ENCODE results near the gene FOXL1.

Gene FOXL1

DNA sequence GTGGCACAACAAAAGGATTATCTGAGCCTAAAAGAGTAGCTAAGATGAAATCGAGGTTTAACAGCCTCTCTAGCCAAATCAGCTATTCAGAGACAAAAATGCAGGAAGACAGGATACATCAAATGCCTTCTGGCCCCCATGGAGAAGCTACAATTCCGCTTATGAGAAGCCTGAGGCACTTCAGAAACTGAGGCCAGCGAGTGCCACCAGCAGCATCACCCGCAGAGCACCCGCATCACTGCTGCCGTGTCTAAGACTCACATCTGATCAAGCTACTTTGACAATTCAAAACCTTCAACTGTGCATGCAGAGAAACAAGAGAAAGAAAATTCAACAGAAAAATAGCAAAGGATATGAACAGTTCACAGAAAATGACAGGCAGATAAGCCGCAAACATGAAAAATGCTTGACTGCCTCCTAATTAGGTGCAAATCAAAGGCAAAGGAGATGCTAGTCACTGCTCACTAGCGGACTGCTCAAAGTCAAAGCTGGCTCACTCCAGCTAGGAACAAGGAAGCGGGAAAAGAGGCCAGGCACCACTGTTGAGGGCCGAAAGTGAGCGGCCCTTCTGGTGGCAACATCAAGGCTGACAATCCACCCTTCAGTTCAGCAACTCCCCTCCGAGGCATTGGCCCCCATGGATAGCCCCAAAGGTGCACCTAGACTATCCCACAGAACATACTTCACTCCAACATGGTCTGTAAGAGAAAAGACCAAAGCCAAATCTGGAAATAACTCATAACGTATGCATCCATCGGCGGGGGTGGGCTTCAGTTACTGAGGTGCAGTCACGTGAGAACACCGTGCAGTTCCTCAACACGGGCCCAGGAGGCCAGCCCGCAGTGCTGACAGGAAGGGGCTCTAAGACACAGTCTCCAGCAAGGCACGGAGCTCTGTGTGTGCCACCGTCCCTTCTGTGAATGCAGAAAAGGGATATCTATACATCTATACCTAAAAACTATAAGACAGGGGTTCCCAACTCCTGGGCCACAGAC lies 35.3 kb upstream of the FOXL1 start:
- no peaks in the 10 kb centered on the region for H3K9me3 ChIP-seq (ENCODE audit: control insufficient read depth, insufficient read depth, low read depth, low read length)
- no peak overlapping the region for H3K27ac ChIP-seq (ENCODE audit: extremely low read depth, low read depth, low read length)
- CTCF ChIA-PET, result no interaction called here
- H3K4me1 ChIP-seq (ENCODE audit: control insufficient read depth, insufficient read depth, low read length), result no peaks in the 10 kb centered on the region
- POLR2A ChIA-PET, result no interaction called here
- TF ChIP-seq BCL11A (tag by site-specific recombination; IDR thresholded peaks at IDR 0.05; ENCODE audit: low read depth) (no peak), GFI1B (tag by site-specific recombination; IDR thresholded peaks at IDR 0.05) (no peak), ZNF701 (tag by site-specific recombination; IDR thresholded peaks at IDR 0.05) (no peak)
- TF ChIP-seq, protein P1, sequence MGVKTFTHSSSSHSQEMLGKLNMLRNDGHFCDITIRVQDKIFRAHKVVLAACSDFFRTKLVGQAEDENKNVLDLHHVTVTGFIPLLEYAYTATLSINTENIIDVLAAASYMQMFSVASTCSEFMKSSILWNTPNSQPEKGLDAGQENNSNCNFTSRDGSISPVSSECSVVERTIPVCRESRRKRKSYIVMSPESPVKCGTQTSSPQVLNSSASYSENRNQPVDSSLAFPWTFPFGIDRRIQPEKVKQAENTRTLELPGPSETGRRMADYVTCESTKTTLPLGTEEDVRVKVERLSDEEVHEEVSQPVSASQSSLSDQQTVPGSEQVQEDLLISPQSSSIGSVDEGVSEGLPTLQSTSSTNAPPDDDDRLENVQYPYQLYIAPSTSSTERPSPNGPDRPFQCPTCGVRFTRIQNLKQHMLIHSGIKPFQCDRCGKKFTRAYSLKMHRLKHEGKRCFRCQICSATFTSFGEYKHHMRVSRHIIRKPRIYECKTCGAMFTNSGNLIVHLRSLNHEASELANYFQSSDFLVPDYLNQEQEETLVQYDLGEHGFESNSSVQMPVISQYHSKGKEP (tag by site-specific recombination; IDR thresholded peaks at IDR 0.05), result no peak
- H3K4me3 ChIP-seq (ENCODE audit: low read depth, low read length), result no peak overlapping the region
- peaks cover 10 to 94% of the 10 kb centered on the region in 2 experiments for H3K36me3 ChIP-seq (ENCODE audit: control insufficient read depth in 2 of 2, insufficient read depth in 1 of 2, low read length in 2 of 2)

DNA sequence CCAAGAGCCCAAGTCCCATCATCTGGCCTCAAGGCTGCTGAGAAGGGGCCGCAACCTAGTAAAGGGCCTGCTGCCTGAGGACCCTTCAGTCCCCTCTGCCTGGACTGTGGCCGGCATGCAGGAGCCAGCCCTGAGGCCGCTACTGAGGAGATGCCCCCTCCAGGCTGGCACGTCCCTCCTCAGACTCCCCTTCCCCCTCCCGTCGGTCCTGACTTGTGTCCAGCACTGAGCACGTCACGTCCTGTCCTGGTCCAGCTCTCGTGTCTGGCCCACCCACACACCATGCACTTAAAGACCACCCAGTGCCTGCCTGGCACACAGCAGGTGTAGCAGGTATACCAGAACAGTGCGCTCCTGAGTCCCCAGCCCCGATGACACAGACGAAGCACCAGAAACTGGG lies 32.9 kb upstream of the FOXL1 start:
- Histone ChIP-seq H3K27ac (ENCODE audit: extremely low read depth, low read depth, low read length) (no peak overlapping the region), H3K4me1 (ENCODE audit: control insufficient read depth, insufficient read depth, low read length) (no peaks in the 10 kb centered on the region), H3K36me3 (ENCODE audit: control insufficient read depth in 2 of 2, insufficient read depth in 1 of 2, low read length in 2 of 2) (peaks cover 14 to 94% of the 10 kb centered on the region in 2 experiments), H3K4me3 (ENCODE audit: low read depth, low read length) (no peak overlapping the region), H3K9me3 (ENCODE audit: control insufficient read depth, insufficient read depth, low read depth, low read length) (no peaks in the 10 kb centered on the region)
- POLR2A ChIA-PET, result no interaction called here
- CTCF ChIA-PET, result no interaction called here
- TF ChIP-seq ZNF37A (tag by site-specific recombination; IDR thresholded peaks at IDR 0.05) (no peak), ZNF24 (tag by site-specific recombination; IDR thresholded peaks at IDR 0.05) (no peak), SCRT2 (tag by site-specific recombination; IDR thresholded peaks at IDR 0.05) (no peak), ZNF610 (tag by site-specific recombination; IDR thresholded peaks at IDR 0.05; ENCODE audit: borderline replicate concordance) (no peak), GLIS1 (tag by site-specific recombination; IDR thresholded peaks at IDR 0.05) (no peak), WT1 (tag by site-specific recombination; IDR thresholded peaks at IDR 0.05) (no peak), ZNF341 (tag by site-specific recombination; IDR thresholded peaks at IDR 0.05; ENCODE audit: low read depth) (no peak), ZNF530 (tag by site-specific recombination; IDR thresholded peaks at IDR 0.05; ENCODE audit: low read depth) (no peak), ZNF707 (tag by site-specific recombination; IDR thresholded peaks at IDR 0.05) (no peak)
- TF ChIP-seq, protein P2, sequence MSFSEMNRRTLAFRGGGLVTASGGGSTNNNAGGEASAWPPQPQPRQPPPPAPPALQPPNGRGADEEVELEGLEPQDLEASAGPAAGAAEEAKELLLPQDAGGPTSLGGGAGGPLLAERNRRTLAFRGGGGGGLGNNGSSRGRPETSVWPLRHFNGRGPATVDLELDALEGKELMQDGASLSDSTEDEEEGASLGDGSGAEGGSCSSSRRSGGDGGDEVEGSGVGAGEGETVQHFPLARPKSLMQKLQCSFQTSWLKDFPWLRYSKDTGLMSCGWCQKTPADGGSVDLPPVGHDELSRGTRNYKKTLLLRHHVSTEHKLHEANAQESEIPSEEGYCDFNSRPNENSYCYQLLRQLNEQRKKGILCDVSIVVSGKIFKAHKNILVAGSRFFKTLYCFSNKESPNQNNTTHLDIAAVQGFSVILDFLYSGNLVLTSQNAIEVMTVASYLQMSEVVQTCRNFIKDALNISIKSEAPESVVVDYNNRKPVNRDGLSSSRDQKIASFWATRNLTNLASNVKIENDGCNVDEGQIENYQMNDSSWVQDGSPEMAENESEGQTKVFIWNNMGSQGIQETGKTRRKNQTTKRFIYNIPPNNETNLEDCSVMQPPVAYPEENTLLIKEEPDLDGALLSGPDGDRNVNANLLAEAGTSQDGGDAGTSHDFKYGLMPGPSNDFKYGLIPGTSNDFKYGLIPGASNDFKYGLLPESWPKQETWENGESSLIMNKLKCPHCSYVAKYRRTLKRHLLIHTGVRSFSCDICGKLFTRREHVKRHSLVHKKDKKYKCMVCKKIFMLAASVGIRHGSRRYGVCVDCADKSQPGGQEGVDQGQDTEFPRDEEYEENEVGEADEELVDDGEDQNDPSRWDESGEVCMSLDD (tag by site-specific recombination; IDR thresholded peaks at IDR 0.05), result no peak
- TF ChIP-seq, protein P3, sequence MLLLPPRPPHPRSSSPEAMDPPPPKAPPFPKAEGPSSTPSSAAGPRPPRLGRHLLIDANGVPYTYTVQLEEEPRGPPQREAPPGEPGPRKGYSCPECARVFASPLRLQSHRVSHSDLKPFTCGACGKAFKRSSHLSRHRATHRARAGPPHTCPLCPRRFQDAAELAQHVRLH (tag by site-specific recombination; IDR thresholded peaks at IDR 0.05), result no peak

DNA sequence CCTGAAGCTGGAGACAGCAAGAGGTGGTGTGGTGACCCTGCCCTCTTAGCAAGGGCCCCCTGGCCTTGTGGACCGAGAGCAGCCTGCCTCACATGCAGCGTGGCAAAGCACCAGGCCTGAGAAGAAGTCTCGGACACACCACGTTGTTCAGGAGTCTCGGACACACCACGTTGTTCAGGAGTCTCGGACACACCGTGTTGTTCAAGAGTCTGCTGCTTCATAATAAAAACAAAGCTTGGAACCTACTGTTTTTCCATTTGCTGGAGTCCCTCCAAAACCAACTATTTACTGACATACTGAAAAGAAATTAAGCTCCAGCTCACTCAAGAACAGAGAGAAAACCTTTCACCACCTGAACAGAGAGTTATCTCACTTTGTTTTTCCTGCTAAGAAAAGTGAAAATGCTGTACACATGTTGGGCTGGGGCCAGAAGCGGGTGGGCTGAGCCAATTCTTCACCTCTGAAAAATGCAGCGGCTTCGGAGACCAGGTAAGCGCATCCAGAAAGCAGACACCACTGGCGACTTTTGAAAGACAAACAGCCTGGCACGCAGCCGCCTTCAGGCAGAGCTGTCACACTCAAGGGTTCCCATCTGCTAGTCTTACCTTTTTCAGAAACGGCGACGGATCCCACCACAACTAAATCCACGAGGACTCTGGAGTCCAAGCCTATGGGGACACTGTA lies 32.3 kb upstream of the FOXL1 start:
- POLR2A ChIA-PET, result no interaction called here
- CTCF ChIA-PET, result no interaction called here
- Histone ChIP-seq H3K36me3 (ENCODE audit: control insufficient read depth in 2 of 2, insufficient read depth in 1 of 2, low read length in 2 of 2) (peaks cover 14 to 94% of the 10 kb centered on the region in 2 experiments), H3K27ac (ENCODE audit: extremely low read depth, low read depth, low read length) (no peak overlapping the region), H3K4me1 (ENCODE audit: control insufficient read depth, insufficient read depth, low read length) (no peaks in the 10 kb centered on the region), H3K9me3 (ENCODE audit: control insufficient read depth, insufficient read depth, low read depth, low read length) (no peaks in the 10 kb centered on the region), H3K4me3 (ENCODE audit: low read depth, low read length) (no peak overlapping the region)
- TF ChIP-seq ZIC2 (tag by site-specific recombination; IDR thresholded peaks at IDR 0.05) (no peak), ZSCAN30 (tag by site-specific recombination; IDR thresholded peaks at IDR 0.05) (no peak), SALL2 (tag by site-specific recombination; IDR thresholded peaks at IDR 0.05; ENCODE audit: borderline replicate concordance) (no peak), ZEB2 (tag by site-specific recombination; IDR thresholded peaks at IDR 0.05) (no peak), ZNF561 (tag by site-specific recombination; IDR thresholded peaks at IDR 0.05; ENCODE audit: borderline replicate concordance) (no peak), ZNF830 (tag by site-specific recombination; IDR thresholded peaks at IDR 0.05; ENCODE audit: low read depth) (no peak), BCL11B (tag by site-specific recombination; IDR thresholded peaks at IDR 0.05; ENCODE audit: low read depth) (no peak), ZSCAN16 (tag by site-specific recombination; IDR thresholded peaks at IDR 0.05) (no peak), ZNF221 (tag by site-specific recombination; IDR thresholded peaks at IDR 0.05; ENCODE audit: borderline replicate concordance) (no peak)
- TF ChIP-seq, protein P4, sequence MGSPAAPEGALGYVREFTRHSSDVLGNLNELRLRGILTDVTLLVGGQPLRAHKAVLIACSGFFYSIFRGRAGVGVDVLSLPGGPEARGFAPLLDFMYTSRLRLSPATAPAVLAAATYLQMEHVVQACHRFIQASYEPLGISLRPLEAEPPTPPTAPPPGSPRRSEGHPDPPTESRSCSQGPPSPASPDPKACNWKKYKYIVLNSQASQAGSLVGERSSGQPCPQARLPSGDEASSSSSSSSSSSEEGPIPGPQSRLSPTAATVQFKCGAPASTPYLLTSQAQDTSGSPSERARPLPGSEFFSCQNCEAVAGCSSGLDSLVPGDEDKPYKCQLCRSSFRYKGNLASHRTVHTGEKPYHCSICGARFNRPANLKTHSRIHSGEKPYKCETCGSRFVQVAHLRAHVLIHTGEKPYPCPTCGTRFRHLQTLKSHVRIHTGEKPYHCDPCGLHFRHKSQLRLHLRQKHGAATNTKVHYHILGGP (tag by site-specific recombination; IDR thresholded peaks at IDR 0.05), result no peak

Data from HEK293 (cell line).